Gastroesophageal sphincter (tissue), 3 donors: ENCODE data around the gene LAMA3.

Source experiments
- CTCF ChIP-seq, 4 experiments: fragments of 200-600 bp in 2 of 4; fragments of 450-650 bp in 2 of 4; sonication (generic) in 1 of 4; IDR thresholded peaks; one replicate each; pipeline ENCODE4 v1.5.1; 2017 to 2019; ENCODE audit warnings: antibody characterized with exemption in 4 of 4, mild to moderate bottlenecking in 2 of 4, moderate library complexity in 2 of 4
- POLR2A ChIP-seq, 2 donors: fragments of 450-650 bp; IDR thresholded peaks; one replicate each; pipeline ENCODE4 v1.6.1; 2017; ENCODE audit warnings: antibody characterized with exemption in 2 of 2, mild to moderate bottlenecking in 2 of 2, moderate library complexity in 1 of 2
- POLR2AphosphoS5 ChIP-seq: sonication (generic); formaldehyde crosslinking; IDR thresholded peaks from one replicate; pipeline ENCODE4 v1.6.1; 2017; ENCODE audit warnings: antibody characterized with exemption

- TF ChIP-seq CTCF (IDR thresholded peaks at IDR 0.05) (no peak), POLR2A (IDR thresholded peaks at IDR 0.05) (no peak), POLR2AphosphoS5 (no peak)
Measured at GRCh38 chr18:23711426-23711825, 22.2 kb downstream of the LAMA3 start.
